A673 (cell line): ENCODE data around the gene DTWD2.

Source experiments
- EZH2 ChIP-seq: fragments of 200-600 bp; sonication (generic); IDR thresholded peaks from 2 replicates; pipeline ENCODE4 v1.6.1; 2017; ENCODE audit warnings: borderline replicate concordance, low read depth, mild to moderate bottlenecking, mixed read lengths, antibody characterized with exemption, low read length; ENCODE audit not compliant: poor library complexity, severe bottlenecking
- TF ChIP-seq, protein P1 (sequence below): fragments of 300-800, 200-600 bp; sonication (generic); conservative IDR thresholded peaks from 2 replicates; pipeline ENCODE4 v1.5.1; 2017; ENCODE audit warnings: low read depth, mild to moderate bottlenecking, antibody characterized with exemption, low read length, moderate library complexity, mixed read lengths

DNA sequence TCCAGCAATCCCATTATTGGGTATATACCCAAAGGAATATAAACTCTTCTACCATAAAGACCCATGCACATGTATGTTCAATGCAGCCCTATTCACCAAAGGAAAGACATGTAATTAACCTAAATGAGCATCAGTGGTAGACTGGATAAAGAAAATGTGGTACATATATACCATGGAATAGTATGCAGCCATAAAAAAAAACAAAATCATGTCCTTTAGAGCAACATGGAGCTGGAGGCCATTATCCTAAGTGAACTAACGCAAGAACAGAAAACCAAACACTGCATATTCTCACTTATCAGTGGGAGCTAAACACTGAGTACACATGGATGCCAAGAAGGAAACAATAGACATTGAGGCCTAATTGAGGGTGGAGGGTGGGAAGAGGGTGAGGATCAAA, 27.8 kb downstream of the DTWD2 start:
- TF ChIP-seq, protein P1, sequence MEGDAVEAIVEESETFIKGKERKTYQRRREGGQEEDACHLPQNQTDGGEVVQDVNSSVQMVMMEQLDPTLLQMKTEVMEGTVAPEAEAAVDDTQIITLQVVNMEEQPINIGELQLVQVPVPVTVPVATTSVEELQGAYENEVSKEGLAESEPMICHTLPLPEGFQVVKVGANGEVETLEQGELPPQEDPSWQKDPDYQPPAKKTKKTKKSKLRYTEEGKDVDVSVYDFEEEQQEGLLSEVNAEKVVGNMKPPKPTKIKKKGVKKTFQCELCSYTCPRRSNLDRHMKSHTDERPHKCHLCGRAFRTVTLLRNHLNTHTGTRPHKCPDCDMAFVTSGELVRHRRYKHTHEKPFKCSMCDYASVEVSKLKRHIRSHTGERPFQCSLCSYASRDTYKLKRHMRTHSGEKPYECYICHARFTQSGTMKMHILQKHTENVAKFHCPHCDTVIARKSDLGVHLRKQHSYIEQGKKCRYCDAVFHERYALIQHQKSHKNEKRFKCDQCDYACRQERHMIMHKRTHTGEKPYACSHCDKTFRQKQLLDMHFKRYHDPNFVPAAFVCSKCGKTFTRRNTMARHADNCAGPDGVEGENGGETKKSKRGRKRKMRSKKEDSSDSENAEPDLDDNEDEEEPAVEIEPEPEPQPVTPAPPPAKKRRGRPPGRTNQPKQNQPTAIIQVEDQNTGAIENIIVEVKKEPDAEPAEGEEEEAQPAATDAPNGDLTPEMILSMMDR, result no peak
- TF ChIP-seq EZH2, result no peak
